LoVo (cell line): ENCODE measurements around the gene CPSF6.
"Not testable (repeated sequence)": the region's sequence is repeated elsewhere in the genome, so short reads cannot be mapped to it uniquely, and the experiment has no call there.

Source experiments
- DNase-seq: peaks from one replicate; pipeline ENCODE4 v3.0.0-alpha.2; 2016; ENCODE audit warnings: low spot score

Gene CPSF6

GRCh38 chr12:69239352-69239921 lies at the start of gene CPSF6:
Gene CPSF6, plus strand, starts transcription at chr12:69239569. Its CDS starts 78 bp downstream, at chr12:69239647.
- peak; percentile 98 for DNase-seq

- peak; percentile 28 for DNase-seq
Measured at GRCh38 chr12:69196302-69197288, 42.8 kb upstream of the CPSF6 start.

GRCh38 chr12:69199976-69200375 lies 39.4 kb upstream of the CPSF6 start:
- DNase-seq, result not testable (repeated sequence)

GRCh38 chr12:69204191-69204590 lies 35.2 kb upstream of the CPSF6 start:
- DNase-seq, result no peak

- DNase-seq, result no peak
Measured at GRCh38 chr12:69210661-69211060, 28.7 kb upstream of the CPSF6 start.

- no peak for DNase-seq
Measured at GRCh38 chr12:69211160-69211559, 28.2 kb upstream of the CPSF6 start.

- DNase-seq, result no peak
Measured at GRCh38 chr12:69214169-69214568, 25.2 kb upstream of the CPSF6 start.

- DNase-seq, result no peak
Measured at GRCh38 chr12:69225251-69225910, 14.0 kb upstream of the CPSF6 start.

GRCh38 chr12:69231479-69231878 lies 7.9 kb upstream of the CPSF6 start:
- DNase-seq, result no peak

GRCh38 chr12:69238589-69239351 lies 599 bp upstream of the CPSF6 start:
- DNase-seq, result no peak

GRCh38 chr12:69239922-69240630 lies 707 bp downstream of the CPSF6 start:
- DNase-seq, result peak; percentile 39

- DNase-seq, result no peak
Measured at GRCh38 chr12:69240631-69240995, 1.2 kb downstream of the CPSF6 start.

GRCh38 chr12:69241438-69242092 lies 2.2 kb downstream of the CPSF6 start:
- no peak for DNase-seq

- DNase-seq, result no peak
Measured at GRCh38 chr12:69243099-69244084, 4.0 kb downstream of the CPSF6 start.

- DNase-seq, result no peak
Measured at GRCh38 chr12:69247268-69248018, 8.1 kb downstream of the CPSF6 start.

- no peak for DNase-seq
Measured at GRCh38 chr12:69252033-69252432, 12.7 kb downstream of the CPSF6 start.

- DNase-seq, result peak; percentile 32
Measured at GRCh38 chr12:69254046-69254445, 14.7 kb downstream of the CPSF6 start.

GRCh38 chr12:69254862-69255261 lies 15.5 kb downstream of the CPSF6 start:
- no peak for DNase-seq

- no peak for DNase-seq
Measured at GRCh38 chr12:69258655-69259054, 19.3 kb downstream of the CPSF6 start.
